Prostate gland (tissue), 2 donors: Measurements from ENCODE around the gene OGDHL.

Source experiments
- CTCF ChIP-seq, 4 experiments: fragments of 200-600 bp in 2 of 4; fragments of 450-650 bp in 2 of 4; sonication (generic) in 2 of 4; IDR thresholded peaks; 1 replicate in 3 of 4; 2 replicates in 1 of 4; pipeline ENCODE4 v1.5.1; 2016 to 2019; ENCODE audit warnings: antibody characterized with exemption in 4 of 4, mild to moderate bottlenecking in 2 of 4, moderate library complexity in 2 of 4
- POLR2AphosphoS5 ChIP-seq: sonication (generic); formaldehyde crosslinking; IDR thresholded peaks from one replicate; pipeline ENCODE4 v1.6.1; 2017; ENCODE audit warnings: antibody characterized with exemption

- no peak for TF ChIP-seq CTCF (IDR thresholded peaks at IDR 0.05)
- TF ChIP-seq POLR2AphosphoS5: no peak
These were observed 1.3 kb downstream of the OGDHL start for GRCh38 chr10:49760789-49761188.
